HG03460 (cell line): ENCODE results near the gene ELOVL5.
"Not testable (repeated sequence)": the region's sequence is repeated elsewhere in the genome, so short reads cannot be mapped to it uniquely, and the experiment has no call there.

Experiments
- ATAC-seq: cut with Tn5 transposase; IDR thresholded peaks from one replicate; pipeline ENCODE4 v1.9.1; 2021; ENCODE audit not compliant: unreplicated experiment

ELOVL5 gene

DNA sequence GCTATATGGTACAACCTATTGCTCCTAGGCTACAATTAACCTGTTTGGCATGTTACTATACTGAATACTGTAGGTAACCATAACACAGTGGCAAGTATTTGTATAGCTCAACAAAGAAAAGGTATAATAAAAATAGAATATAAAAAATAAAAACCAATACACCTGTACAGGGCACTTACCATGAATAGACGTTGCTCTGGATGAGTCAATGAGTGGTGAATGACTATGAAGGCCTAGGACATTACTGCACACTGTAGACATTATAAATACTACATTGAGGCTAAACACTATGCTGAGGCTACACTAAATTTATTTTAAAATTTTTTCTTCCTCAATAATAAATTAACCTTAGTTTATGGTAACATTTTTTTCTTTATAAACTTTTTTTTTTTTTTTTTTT lies 18.6 kb downstream of the ELOVL5 start:
- ATAC-seq, result no peak

DNA sequence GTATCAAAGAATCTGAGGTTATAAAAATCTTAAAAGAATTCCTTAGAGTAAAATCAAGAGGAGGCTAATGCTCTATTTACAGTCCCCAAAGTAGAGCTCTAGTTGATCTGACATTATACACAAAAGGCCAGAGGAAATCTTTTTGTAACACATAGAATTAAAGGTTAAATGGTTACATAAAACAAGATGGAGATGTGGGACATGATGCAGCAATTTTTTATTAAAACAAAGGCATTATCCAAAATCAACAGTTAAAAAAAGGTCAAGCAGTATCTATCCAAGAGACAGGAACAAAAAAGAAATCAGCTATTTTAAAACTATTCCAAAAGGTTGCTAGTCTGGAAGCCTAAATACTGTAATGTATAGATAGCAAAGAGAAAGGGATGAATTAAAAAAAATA lies 20.4 kb downstream of the ELOVL5 start:
- no peak for ATAC-seq

DNA sequence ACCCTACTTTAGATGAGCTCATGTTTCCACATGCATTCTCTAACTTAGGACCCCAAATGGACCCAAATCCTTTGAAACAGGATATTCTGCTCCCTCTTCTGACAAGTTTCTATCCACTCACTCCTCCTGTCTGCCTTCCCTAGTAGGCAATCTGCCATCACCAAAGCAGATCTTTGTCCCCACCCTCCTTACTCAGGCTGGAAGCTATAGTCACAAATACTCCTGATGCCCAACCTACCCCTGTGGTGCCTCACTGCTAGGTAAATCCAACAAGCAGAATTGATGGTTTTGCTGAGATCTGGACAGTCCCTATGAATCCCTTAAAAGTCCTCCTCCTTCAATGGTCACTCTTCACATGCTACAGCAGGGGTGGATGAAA lies 21.7 kb downstream of the ELOVL5 start:
- ATAC-seq, result no peak

DNA sequence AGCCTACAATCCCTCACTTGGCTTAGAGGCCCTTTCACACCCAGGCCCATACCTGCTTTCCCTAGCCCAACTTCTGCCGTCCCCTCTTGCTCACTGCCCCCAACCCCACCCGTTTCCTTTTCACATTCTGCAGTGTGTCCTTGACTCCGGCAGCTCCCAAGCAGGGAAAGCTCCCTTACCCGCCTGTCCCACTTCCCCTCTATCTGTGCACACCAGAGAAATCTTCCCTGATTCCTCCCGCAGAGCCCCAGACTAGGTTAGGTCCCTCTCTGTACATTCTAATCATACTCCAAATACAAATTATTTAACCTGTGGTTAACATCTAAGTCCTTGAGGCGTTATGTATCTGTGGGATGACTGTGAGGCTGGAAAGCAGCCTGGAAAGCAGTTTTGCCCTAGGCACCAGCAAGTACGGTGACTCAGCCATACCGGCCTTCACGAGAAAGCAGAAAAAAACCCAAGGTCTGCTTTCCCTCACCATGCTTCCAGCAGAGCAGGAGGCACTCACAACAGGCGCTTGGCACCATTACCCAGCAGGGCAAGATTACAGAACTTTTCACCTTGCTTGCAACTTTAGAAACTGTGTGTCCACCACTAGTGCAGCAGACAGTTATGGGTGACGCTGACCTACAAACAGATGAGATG lies 22.3 kb downstream of the ELOVL5 start:
- no peak for ATAC-seq

DNA sequence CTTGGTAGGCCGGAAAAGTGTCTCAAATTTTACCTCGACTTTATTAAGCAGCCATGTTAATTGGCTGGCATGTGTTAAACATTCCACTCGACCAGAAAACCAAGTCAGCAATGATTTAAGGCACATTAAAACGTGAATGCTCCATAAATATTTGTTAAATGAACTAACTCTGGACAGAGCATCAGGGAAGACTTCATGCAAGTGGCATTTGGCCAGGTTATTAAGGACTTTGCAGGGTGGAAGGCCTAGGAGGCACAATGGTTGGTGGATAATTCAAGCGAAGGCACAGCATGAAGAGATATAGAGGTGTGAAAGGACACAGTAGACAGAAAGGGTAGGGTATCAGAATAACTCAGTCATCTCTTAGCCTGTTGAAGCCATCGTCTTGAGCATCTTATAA lies 23.0 kb downstream of the ELOVL5 start:
- ATAC-seq, result no peak

DNA sequence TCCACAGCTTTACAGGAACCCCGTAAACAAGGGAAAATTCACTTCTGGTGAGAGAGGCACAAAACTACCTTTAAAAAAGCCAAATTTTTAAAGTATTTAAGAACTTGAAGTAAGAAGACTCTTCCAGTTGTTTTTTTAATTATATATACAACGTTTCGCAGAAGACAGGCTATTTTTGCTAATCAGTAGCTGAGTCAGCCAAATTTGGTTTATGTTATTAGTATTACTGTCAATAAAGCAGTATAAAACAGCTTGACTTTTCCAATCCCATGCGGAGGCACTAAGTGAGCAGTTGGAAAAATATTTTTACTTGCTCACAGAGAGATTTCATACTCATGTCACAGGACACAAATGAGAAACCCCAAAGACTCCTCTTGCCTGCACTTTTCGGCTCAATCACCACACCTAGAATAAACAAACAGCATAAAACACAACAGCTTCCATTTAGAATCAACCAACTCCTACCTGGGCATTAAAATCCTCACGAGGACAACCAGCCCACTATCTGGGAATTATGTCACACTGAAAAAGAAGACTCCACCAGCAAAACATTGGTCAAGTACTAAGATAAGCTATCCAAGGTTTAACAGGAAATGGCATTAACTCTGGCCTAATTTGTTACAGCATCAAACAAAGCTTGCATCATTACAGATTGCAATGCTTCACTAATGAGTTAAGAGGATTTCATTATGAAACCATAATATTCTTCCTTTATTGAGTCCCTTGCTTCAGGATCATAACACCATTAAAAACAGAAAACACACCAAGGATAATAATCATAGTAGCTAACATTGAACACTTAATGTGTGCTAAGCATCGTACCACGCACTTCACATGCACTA lies 26.3 kb downstream of the ELOVL5 start:
- no peak for ATAC-seq

DNA sequence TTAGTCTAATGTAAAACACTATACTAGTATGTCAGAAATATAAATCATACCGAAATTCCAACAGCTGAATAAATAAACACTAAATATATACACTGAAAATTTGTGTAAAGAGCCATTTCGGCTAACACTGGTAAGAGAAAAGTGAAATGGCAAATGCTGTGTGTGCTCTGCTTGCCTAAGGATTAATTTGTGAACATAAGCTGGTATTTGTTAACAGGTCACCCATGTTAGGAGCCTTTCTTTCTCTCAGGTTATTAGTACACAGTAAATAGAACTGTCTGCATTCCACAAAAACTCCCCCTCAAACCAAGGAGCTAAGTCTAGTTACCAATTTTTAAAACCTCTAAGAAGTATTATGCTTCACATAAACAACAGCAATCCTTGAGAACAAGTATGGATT lies 27.0 kb downstream of the ELOVL5 start:
- no peak for ATAC-seq

DNA sequence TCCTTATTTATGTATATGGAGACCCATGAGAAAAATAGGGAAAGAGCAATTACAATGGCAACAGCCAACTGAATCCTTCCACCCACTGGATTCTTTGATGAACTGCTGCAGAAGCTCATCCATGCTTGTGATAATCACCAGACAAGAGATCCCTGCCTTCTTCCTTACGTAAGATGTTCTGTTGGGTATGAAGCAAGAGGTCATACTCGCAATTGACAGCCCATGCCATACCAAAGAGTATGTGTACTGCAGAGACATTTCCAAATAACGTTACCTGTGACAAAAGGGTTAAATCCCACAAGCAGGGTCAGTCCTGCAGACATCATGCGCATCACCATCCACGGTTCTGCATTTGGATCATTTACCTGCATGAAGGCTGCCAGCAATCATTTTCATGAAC lies 27.8 kb downstream of the ELOVL5 start:
- ATAC-seq, result no peak

DNA sequence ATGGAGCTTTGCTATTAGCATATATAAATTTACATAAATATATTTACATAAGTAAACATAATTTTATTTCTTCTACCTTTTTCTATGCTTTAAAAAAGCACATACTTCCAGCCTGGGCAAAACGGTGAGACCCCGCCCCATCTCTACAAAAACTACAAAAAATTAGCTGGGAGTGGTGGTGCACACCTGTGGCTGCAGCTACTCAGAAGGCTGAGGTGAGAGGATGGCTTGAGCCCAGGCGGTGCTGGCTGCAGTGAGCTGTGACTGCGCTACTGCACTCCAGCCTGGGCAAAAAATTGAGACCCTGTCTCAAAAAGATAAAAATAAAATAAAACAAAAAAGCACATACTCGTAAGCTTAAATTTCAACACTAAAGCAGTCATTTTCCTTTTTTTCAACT lies 30.3 kb downstream of the ELOVL5 start:
- no peak for ATAC-seq

DNA sequence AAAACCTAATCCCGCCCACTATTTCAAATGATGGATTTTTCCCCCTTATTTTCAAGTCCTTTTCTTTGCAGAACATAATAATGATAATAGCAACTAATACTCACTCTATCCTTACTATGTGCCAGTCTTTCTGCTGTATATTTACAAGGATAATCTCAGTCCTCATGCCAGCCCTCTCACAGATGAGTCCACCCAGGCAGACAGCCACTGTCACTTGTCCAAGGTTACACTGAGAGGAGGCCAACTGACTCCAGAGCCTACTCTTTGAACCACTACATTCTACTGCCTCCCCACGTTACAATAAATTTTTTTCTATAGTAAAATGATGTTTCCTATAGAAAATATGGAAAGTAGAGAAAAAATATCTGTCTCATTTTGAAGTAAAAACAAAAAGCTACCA lies 30.9 kb downstream of the ELOVL5 start:
- ATAC-seq, result no peak

DNA sequence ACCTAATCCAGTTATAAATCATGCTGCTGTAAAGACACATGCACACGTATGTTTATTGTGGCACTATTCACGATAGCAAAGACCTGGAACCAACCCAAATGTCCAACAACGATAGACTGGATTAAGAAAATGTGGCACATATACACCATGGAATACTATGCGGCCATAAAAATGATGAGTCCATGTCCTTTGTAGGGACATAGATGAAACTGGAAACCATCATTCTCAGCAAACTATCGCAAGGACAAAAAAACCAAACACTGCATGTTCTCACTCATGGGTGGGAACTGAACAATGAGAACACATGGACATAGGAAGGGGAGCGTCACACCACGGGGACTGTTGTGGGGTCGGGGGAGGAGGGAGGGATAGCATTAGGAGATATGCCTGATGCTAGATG lies 31.5 kb downstream of the ELOVL5 start:
- not testable (repeated sequence) for ATAC-seq

DNA sequence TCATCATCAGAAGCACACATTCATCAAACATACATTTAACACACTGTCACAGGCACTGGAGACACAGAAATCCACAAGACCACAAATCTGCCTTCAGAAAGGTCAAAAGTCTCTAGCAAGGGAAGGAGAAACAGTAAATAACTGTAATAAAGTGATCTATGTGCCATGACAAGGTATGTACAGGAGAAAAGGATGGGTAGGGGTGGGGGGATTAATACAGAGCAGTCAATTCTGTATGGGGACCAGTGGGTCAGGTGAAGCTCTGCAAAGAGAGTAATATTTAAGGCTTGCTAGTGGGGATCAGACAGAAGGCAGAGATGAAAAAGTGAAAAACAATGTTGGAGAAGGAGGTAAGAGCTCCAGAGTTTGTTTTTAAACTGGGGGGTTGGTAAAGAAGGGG lies 32.6 kb downstream of the ELOVL5 start:
- no peak for ATAC-seq

DNA sequence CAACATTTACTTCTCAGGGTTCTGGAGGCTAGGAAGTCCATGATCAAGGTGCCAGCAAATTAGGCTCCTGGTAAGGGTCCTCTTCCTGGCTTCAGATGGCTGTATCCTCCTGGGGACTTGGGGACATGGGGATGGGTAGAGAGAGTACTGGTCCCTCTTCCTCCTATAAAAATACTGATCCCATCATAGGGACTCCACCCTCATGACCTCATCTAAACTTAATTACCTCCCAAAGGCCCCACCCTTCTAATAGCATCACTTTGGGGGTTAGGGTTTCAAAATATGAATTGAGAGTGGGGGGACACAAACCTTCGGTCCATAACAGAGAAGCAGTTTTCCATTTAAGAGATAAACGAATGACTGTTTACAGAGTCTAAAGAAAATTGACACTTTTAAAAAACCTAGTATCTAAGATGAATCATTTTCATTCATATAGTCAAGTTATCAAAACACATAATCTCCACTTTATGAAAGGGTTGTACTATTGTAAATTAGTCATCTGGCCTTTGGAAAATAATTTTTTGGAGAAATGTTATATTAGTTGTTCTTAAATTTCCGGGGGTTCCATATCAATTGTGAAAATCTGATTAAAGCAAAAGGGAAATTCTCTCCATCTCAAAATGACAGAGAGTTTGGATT lies 33.5 kb downstream of the ELOVL5 start:
- no peak for ATAC-seq

DNA sequence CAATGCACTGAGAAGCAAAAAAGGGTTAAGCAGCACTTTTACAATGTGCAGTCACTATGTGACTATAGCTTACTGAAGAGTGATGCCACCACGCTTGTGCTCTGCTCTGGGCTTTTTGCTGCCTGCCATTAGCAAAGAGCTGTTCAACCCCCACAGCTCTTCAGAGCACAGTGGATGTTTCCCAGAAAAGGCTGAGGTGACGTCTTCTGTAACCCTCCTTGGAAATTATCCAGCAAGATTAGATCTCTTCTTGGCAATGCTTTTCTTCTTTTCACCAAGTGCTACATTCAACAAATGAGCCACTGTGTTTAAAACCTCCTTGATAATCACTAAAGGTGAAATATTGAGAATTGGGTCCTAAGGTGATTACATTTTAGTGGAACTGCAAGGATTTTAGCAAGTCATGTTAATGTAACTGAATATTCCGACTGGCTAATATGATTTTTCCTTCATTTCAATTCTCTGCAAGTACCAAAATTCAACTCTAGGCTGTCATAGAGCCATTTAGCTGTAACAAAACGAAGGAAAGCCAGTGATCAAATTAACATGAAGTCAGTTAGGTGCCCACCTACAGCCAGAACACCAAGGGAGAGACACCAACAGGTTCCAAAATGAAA lies 34.9 kb downstream of the ELOVL5 start:
- no peak for ATAC-seq

DNA sequence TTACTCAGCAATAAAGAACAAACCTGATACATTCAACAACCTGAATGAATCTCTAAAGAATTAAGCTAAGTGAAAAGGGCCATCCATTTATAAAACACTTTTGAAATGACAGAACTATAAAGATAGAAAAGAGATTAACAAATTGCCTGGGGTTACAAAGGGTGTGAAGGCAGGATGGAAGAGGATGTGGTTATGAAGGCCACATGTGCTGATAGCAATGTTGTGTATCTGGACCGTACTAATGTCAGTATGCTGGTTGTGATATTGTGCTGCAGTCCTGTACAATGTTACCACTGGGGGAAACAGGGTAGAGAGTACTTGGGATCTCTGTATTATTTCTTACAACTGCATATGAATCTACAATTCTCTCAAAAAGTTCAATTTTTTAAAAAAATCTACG lies 36.4 kb downstream of the ELOVL5 start:
- no peak for ATAC-seq

DNA sequence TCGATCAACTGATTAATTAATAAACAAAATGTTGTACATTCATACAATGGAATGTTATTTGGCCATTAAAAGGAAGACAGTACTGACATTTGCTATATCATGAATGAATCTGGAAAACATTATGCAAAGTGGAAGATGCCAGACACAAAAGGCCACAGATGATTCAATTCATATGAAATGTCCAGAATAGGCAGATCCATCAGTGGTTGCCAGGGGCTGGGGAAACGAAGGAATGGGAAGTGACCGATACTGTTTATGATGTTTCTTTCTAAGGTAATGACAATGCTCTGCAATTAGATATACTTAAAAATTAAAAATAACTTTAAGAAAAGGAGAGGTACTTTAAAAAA lies 37.2 kb downstream of the ELOVL5 start:
- ATAC-seq, result no peak

DNA sequence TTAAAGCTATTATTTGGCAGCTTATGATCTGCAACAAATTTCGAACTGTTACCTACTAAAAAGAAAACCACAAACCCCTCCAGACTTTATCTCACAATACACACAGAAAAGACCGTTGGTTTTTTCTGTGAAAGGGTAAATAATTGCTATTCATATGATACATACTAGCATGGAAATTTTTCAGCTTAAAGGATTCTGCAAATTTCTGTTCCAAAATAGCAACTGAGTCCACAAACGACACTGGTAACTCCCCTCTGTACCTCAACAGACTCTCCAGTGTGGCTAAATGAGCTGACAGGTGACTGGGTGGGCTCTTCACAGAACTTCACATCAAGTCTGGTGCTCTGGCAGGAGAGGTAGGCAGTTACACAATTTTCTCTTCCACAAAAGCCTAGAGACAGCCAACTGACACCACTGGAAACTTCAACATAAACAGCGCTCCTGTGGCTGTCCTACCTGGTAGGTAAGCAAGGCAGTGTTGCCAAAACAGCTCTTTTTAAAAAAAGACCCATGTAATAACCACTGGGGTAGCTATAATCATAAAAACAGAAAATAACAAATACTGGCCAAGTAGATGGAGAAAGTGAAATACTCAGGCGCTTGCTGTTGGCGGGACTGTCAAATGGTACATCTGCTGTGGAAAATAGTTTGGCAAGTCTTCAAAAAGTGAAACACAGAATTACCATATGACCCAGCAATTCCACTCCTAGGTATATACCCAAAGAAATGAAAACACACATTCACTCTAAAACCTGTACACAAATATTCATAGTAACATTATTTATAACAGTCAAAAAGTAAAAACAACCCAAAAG lies 37.8 kb downstream of the ELOVL5 start:
- no peak for ATAC-seq

DNA sequence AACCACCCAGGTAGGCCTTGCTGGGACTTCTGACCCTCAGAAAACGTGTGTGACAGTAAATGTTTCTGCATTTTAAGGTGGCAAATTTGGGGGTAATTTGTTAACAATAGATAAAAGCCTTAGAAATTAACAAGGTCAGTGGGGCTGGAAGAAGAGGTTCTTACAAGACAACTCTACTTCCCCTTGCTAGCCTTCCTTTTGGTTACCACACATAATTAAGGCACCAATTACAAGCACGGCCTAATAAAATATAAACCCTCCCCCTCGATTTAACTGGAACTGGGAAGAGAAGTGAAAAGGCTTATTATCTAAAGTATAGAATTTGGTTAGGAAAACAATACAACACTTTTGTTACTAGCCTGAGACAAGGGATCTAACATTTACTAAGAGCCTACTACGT lies 38.8 kb downstream of the ELOVL5 start:
- no peak for ATAC-seq

DNA sequence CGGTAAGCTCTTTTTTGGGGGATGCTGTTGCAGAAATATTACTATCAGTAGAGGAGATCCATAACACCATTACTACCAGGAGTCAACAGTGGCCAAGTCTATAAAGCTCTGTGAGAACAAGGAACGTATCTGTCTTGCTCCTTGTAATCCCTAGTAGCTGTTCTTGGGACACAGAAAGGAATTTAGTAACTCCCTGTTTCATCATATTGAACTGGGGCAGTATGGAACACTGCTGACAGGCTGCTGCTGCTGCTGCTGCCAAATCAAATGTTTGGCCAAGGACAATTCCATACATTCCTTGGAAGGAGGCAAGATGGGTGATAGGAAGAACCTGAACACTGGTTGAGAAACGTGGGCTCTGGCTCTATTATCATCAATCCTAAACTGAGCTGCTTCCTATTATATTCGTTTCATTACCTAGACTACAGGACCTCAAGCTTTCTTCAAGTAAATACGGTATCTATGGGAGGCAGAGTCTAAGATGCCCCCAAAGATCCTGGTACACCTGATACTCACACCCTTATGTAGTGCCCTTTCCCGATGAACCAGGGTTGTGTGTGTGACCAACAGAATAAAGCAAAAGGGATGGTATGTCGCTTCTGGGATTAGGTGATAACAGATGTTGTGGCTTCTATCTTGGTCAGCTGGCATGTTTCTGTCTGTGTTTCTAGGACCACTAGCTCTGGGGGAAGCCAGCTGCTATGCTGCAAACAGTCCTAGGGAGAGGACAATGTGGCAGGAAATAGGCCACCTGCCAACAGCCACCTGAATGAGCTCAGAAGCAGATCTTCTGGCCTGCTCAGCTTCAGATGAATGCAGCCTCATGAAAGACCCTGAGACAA lies 39.5 kb downstream of the ELOVL5 start:
- ATAC-seq, result peak; percentile 77

DNA sequence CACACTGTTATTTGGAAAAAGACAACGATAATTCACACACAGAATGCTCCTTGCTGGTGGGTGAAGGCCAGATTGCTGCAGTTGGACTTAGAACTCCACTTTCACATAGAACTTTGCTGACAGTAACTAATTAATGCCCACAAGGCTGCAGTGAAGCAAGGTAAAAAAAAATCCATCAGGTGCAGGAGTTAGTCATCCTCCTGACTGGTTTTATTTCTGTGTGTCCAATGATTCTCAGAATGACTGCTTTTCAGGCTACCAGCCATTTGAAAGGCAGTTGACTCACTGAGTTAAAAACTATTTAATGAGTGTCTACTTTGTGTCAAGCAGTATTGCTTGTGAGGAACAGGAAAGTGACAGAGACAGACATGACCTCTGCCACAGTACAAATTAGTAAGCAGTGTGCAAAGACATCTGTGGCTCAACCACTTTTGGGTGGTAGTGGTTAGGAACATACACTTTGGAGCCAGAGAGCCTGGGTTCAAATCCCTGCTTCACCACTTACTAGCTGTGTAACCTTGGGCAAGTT lies 41.9 kb downstream of the ELOVL5 start:
- ATAC-seq, result peak; percentile 53
